CD4-positive, alpha-beta T cell treated with Interleukin-10 for 1 hour (primary cell): Measurements from ENCODE around the gene AADAC.
"Not testable (repeated sequence)": the region's sequence is repeated elsewhere in the genome, so short reads cannot be mapped to it uniquely, and the experiment has no call there.

Experiments
- DNase-seq: peaks from one replicate; pipeline ENCODE4 v3.0.0-alpha.2; 2020

Gene AADAC, protein sequence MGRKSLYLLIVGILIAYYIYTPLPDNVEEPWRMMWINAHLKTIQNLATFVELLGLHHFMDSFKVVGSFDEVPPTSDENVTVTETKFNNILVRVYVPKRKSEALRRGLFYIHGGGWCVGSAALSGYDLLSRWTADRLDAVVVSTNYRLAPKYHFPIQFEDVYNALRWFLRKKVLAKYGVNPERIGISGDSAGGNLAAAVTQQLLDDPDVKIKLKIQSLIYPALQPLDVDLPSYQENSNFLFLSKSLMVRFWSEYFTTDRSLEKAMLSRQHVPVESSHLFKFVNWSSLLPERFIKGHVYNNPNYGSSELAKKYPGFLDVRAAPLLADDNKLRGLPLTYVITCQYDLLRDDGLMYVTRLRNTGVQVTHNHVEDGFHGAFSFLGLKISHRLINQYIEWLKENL

DNA sequence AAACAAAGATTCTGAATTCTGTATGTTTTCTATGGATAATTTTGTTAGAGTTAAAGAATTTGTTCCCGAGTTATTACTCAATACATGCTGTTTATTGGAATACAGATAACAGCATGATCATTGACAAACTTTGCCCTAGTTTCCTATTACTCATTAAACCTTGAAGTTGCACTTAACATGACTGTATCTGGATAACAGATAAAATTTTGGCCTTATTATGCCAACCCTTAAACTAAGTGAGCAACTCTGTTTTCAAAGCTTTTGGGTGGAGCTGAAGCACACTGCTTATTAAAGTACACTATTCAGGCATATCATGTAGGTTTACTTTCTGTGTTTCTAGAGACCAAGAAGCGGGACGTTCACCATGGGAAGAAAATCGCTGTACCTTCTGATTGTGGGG, at the start of gene AADAC:
TSS of gene AADAC (plus strand) at position 318 of the 400 bp plus-strand sequence. CDS start at position 365, 47 bp downstream.
- DNase-seq, result no peak

DNA sequence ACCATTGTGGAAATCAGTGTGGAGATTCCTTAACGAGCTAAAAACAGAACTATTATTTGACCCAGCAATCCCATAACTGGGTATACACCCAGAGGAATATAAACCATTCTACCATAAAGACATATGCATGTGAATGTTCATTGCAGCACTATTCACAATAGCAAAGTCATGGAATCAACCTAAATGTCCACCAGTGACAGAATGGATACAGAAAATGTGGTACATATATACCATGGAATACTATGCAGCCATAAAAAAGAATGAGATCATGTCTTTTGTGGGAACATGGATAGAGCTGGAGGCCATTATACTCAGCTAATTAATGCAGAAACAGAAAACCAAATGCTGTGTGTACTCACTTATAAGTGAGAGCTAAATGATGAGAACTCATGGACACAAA, 49.2 kb upstream of the AADAC start:
- DNase-seq, result not testable (repeated sequence)

DNA sequence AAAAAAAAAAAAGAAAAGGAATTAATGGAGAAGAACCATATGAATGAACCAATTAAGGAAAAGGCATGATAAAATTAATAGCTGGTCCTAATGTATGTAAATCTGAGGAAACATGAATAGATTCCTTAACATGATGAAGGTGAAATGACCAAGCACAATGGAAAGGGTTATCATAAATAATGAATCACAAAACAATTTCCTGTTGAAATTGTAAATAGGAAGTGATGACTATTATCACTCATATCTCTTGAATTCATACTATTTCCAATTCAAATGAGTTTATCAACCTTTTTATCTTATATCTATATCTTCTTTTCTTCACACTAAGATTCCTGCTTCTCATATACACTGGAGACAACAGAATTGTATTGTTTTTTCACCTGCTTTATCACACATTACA, 48.2 kb upstream of the AADAC start:
- no peak for DNase-seq

DNA sequence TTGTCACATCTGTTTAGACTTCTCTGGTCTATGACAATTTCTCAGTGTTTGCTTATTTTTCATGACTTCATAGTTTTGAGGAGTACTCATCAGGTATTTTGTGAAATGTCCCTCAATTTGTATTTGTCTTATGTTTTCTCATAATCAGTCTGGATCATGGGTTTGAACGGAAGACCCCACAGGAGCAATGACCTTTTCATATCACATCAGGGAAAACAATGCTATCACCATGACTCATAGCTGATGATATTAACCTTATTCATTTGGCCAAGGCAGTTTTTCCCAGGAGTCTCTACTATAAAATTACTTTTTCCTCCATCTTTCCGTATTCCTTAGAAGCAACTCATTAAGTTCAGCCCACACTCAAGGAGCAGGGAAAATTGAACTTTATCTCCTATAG, 47.5 kb upstream of the AADAC start:
- DNase-seq, result no peak

DNA sequence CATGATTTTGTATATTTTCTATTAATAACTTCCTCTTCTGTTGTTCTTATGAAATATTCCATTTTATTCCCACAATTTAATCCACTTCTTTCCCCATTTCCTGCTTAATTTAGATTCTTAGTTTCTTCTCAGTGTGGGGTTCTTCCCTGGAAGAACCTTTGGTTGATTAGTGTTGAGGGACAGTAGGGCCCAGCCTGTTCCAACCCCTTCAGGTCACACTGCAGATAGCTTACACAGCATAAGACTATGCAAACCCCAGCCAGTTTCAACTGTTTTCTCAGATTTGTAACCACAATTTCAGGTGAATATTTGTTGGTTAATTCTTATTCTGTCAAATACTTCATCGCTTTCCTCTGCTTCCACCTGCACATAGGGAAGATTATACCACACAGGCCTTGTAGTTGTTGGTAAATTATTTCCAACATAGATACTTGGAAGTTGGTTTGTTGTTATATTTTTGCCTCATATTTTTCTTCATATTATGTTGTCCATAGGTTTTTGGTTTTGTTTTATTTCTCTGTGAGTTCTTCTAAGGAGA, 45.5 kb upstream of the AADAC start:
- DNase-seq, result no peak

DNA sequence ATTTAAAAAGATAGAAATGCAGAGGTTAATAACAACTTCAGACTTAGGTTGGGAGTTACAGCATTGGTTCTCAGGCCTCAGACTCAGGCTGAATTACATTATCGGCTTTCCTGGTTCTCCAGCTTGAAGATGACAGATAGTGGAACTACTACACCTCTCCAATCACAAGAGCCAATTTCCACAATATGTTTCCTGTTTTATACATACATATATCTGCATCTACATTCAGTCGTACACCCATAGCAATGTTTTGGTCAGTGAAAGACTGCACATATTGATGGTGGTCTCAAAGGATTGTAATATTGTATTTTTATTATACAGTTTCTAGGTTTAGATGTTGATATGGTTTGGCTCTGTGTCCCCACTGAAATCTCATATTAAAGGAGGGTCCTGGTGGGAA, 44.7 kb upstream of the AADAC start:
- DNase-seq, result no peak

DNA sequence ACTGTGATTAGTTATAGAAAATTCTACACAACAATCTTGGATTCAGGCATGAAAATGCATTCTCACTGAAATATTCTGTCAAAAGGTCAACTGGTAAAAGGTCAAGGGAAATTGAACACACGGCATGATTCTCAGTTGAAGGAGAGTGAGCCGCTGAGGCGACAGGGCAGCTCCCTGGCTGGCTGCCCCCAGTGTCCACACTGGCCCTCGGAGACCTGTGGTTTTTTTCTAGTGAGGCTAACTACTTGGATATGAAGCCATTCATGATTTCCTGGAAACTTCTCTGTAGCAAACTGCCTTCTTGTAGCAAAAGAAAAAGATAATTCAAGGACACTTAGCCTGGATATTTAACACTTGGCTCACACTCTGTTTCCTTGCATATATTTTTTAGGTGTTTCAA, 43.0 kb upstream of the AADAC start:
- DNase-seq, result no peak

DNA sequence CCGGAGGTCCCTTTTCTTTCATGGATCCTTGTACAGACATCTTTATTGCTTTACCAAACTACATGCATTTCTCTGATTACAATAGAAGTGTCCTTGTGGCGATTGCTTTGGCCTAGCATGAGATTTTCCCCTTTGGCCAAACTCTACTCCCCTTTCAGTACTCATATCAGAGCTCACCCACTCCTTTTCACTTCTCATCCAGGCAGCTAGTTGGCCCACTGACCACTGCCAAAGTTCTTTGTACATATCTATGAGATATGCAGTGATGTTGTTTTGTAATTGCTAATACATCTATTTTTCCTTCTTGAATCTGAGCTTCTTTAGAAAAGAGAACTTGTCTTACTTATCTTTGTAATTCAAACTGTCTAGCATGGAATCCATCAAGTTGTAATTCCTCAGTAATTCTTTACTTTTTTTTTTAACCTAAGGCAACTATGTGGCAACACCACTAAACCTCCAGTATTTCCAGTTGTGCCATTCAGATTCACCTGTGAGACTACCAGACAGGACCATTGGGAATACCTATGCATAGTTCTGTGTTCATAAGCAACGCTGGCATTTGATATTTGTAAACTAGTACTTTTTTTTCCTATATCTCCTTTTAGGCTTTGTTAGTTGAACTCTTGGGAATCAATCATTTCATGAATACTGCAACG, 41.0 kb upstream of the AADAC start:
- no peak for DNase-seq

DNA sequence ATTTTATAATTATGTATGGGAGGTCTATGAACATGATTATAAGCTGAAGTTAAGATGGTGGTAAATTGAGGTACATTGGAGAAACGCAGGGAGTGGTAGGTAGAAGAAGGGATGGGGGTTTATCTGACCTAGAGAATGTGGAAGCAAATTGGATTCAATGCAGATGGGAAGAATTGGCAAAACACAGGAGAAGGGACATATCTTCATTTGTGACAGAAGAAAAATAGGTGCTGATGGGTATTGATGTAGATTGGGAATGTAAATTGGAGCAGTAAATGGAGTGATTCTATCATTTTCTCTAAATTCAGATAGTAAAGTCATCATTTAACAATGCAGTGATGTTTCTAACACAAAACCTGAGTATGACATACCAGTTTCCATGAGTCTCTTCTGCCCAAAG, 39.7 kb upstream of the AADAC start:
- no peak for DNase-seq

DNA sequence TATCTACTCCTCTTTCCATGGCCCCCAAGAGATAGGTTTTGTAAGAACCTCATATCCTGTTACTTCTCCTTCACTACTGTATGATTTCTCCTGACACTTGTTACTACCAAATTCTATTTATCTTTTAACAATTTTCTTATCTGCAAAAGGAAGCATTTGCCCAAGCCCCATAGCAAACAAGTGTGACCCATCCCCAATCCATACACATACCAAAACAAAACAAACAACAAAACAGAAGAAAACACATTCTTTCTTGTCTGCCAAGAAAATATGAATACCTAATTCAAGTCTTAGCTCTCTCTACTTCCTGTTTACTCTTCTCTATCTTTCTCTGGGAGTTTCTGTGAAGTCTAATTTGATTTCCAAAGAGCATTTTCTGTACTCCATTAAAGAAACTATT, 39.0 kb upstream of the AADAC start:
- no peak for DNase-seq

DNA sequence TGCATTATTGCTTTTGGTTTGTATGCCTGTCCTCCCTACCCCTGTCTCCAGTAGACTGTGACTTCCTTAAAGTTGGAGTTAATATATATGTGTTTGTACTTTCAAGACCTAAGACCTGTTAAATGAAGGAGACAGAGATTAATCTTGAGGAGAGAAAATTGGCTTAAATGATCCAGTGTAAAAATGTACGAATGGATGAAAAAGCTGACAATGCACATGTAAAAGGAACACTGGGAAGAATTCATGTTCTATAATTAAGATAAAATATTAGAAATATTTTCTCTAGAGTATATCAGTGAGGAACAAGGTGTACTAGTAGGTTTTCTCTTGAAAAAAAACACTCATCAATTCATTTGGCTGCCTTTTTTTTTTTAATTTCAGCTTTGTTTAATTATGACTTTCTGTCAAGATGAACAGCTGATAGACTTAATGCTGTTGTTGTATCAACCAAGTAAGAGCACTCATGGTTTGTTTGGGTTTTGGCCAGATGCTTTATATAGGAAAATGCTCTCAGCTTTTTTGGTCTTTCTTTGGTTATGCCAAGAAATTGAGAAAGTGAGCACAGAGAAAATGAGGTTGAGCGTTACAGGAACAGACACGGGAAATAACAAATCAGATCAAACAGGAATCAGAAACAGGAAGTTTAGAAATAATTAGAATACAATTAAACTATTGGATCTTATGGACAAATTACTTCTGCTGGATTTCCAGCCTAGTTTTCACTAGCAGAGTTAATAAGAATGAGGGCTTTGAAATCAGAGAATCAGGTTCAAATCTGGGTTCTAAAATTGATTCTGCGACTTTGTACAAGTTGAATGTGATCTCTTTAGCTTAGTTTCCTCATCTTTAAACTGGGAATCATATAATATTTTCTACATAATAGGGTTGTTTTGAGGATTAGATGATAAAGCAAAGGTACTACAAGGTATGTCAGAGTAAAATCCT, 38.3 kb upstream of the AADAC start:
- DNase-seq, result no peak

DNA sequence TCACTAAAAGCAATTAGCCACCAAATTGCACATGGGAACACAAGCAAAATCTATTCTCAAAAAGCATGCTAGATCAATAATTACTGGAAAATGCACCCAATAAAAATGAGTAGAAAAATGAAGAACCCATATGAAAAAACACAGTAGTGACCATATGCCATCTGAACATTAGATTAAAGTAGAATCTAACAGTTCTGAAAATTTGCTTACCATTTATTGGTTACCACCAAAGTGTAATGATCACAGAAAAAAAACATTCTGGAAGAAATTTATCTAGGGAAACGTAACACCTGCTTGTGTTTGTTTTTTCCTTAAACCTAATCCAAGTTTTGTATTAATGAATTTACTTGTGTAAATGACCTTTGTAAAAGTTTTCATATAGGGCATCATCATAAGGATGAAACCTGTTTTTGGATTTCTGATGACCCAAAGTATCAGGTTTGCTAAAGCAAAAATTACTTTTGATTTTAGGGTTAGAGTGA, 37.6 kb upstream of the AADAC start:
- DNase-seq, result no peak

DNA sequence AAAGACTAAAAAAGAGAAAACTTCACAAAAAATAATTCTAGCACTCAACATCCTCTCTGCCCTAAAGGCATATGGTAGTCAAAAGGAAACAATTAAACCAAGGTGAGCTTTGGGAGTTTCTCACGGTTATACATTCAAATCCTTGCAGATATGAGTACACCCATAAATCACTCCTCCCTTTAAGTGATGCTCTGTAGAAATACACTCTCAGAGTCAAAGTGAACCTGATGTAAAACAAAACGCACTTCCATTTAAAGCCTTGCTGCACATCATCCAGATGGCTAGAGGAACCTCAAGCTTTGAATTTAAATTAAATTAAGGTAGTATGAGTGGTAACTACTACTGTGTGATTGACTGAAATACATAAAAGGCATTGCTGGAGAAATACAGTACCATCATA, 36.0 kb upstream of the AADAC start:
- no peak for DNase-seq

DNA sequence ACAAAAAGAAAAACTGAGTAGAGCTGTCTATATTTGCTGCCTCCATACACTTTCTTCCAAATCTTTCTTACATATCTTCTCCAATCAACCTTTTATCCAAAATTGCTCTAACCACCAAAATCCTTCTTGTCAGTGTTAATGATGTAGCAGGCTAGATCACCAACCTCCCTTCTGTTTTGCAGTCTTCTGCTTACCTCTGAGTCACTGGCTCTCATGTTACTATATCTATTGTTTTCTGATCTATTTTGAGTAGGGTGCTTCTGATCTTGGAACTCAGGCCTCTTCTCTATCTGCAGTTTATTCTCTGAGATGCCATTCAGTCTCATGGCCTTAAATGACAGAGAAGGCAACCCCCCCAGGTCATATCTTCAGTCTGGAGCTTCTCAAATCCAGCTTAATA, 26.3 kb upstream of the AADAC start:
- DNase-seq, result no peak

DNA sequence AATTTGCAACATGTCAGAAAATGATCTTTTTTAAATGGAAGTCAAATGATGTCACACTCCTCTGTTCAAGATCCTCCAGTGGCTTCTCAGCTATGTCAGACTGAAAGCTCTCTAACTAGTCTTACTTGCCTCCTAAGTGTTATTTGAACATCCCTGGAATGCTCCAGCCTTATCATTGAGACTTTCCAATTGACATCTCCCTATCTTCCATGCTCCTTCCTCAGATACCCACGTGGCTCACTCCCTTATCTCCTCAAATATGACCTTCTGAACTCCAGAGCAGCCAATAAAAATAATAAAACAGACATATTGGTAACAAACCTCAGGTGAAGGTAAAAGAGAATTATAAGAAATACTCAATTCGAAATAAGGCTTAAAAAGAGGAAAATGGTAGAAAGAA, 25.5 kb upstream of the AADAC start:
- no peak for DNase-seq

DNA sequence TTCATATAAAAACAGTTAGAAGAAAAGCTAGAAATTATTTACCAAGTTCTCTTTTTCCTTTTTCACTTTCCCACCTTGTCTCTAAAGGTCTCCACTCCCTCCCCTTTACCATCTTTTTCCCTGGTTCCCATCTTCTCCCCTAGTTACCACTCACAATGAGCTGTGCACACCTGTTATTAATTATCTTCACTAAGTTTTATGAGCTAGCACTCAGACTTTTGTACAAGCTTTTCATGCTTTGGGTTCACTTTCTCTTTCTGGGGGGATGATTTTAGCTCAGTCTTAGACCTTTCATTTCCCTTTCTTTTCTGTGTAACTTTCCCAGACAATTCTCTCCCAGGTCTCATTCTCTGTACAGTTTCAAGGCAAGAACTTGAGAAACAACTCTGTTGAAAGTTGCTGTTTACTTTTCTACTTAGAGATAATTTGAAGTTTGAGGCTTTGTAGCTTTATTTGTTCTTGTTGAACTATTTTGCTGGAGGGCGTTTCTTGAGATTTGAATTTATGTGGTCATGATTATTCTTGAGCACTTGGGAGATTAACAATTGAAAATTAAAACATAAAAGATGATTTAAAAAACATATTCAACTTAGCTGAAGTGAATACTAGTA, 24.0 kb upstream of the AADAC start:
- DNase-seq, result no peak

DNA sequence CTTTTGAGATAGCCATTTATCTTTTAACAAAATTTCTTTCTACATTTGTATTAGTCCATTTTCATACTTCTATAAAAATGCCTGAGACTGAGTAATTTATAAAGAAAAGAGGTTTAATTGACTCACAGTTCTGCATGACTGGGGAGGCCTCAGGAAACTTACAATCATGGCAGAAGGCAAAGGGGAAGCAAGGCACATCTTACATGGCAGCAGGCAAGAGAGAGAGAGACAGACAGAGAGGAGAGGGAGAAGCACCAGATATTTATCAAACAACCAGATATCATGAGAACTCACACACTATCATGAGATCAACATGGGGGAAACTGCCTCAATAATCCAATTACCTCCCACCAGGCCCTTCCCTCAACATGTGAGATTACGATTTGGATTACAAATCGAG, 23.2 kb upstream of the AADAC start:
- not testable (repeated sequence) for DNase-seq

DNA sequence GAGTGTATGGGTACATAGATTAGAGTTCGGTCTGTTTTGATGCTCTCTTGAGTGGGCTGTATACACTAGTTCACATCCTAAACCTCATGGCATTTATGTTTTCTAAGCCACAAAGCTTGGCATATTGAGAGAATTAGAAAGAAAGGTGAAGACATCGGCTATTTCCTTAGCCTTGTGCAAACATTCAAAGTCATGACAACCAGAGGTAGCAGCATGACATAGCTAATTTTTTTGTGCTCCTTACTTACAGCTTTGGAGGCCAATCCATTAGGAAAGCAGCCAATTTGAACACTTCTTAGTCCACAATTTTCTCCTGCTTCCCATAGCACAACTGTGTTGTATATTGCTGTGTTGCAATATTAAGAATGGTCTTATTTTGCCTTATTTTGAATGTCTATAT, 21.5 kb upstream of the AADAC start:
- no peak for DNase-seq

DNA sequence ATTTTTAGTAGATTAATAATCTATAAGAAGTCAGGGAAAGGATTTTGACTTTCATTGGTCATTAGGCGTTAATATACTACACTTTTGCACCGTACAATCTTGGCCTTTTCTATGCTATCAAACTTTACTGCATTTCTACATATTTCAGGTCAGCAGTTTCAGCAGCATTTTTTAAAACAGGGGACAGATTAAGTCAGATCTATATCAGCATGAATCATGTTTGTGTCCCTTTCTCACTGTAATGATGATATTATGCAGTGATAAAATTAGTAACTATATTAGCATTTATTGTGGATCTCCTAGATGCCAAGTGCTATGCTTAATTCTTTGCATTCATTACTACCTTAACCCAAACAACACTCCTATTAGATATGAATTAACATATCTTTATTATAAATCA, 20.3 kb upstream of the AADAC start:
- no peak for DNase-seq

DNA sequence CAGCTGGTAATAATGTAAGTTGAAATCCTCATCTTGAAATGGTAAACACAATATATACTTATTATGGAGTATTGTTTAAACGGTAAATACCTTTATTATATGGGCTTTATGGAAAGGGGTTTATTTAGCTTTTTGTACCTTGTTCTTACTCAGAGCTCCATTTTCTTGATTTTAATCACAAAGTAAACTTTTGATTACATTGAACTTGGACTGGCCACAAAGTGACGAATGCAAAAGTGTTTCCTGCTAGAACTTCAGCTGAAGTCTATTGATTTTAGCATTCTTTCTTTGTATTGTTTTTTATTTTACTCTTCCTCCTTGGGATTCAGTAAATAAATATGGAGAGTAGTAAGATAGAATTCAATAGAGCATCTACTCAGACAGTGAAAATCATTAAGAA, 19.8 kb upstream of the AADAC start:
- DNase-seq, result no peak

DNA sequence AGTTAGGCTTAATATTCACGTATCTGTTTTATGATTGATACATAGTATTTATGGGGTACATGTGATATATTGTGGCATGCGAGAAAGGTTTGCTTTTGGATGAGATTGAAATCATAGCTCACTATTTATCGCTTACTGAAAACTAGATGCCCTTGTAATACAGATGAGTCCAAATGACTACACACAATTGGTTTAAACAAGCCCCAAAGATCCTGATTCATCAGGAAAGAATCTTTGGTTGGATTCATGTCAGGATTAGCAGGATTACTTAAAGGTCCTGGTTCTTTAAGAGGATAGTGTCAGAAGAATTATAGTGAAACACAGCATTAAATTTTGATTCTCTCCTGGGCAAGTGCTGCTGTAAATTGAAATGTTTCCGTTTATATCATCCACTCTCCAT, 18.6 kb upstream of the AADAC start:
- no peak for DNase-seq

DNA sequence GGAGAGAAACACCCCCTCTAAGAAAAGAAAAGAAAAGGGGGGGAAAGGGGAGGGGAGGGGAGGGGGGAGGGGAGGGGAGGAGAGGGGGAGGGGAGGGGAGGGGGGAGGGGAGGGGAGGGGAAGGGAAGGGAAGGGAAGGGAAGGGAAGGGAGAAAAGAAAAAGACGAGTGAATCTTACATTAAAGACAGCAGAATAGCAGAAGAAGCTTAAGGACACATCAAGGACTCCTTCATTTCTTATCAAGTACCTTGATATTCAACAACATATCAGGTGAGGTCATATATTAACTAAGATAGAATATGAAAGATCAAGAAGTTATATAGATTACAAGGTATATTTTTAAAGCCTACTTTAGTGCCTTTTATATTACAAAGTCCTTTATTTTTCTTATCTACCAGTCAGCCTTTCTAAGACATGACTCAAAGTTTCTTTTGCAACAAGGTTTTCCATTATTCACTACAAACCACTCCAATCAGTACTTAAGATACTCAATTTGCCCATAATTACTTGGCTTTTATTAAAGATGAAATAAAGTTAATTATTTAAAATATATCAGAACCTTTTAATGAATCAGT, 17.7 kb upstream of the AADAC start:
- DNase-seq, result no peak
